ENCODE results near the gene DRD3.
A peak's percentile ranks its signal among the peaks of the same experiment; 100 is the strongest.

DRD3 gene

GRCh38 chr3:114127517-114127916, 51.3 kb downstream of the DRD3 start:
- Histone ChIP-seq H3K4me3 (ENCODE audit: insufficient read depth, low read depth, low read length) (no peak overlapping the region), H3K9me3 (ENCODE audit: control insufficient read depth, low read length) (no peaks in the 10 kb centered on the region), H3K36me3 (ENCODE audit: control insufficient read depth, insufficient read depth, low read length) (no peaks in the 10 kb centered on the region), H3K27me3 (ENCODE audit: control insufficient read depth, insufficient read depth, low read length, poor library complexity, severe bottlenecking) (no peaks in the 10 kb centered on the region), H3K27ac (ENCODE audit: insufficient read depth, low read depth, low read length, poor library complexity, severe bottlenecking) (no peak overlapping the region), H3K4me1 (ENCODE audit: control insufficient read depth, insufficient read depth, low read length) (no peaks in the 10 kb centered on the region)
- WGBS, 2 experiments = 90 to 94% methylated on average over 1 to 3 of the region's 3 CpGs

GRCh38 chr3:114126461-114126860, 52.4 kb downstream of the DRD3 start:
- H3K4me1 ChIP-seq (ENCODE audit: control insufficient read depth, insufficient read depth, low read length) = peaks cover 3% of the 10 kb centered on the region
- H3K36me3 ChIP-seq (ENCODE audit: control insufficient read depth, insufficient read depth, low read length) = no peaks in the 10 kb centered on the region
- no peaks in the 10 kb centered on the region for H3K9me3 ChIP-seq (ENCODE audit: control insufficient read depth, low read length)
- no peak overlapping the region for H3K27ac ChIP-seq (ENCODE audit: insufficient read depth, low read depth, low read length, poor library complexity, severe bottlenecking)
- H3K4me3 ChIP-seq (ENCODE audit: insufficient read depth, low read depth, low read length) = no peak overlapping the region
- WGBS, 2 experiments = 80 to 83% methylated on average over 1 of the region's 1 CpG
- no peaks in the 10 kb centered on the region for H3K27me3 ChIP-seq (ENCODE audit: control insufficient read depth, insufficient read depth, low read length, poor library complexity, severe bottlenecking)

GRCh38 chr3:114122027-114122709, 56.7 kb downstream of the DRD3 start:
- no peak overlapping the region for H3K4me3 ChIP-seq (ENCODE audit: insufficient read depth, low read depth, low read length)
- H3K4me1 ChIP-seq (ENCODE audit: control insufficient read depth, insufficient read depth, low read length) = peaks cover 3% of the 10 kb centered on the region
- no peaks in the 10 kb centered on the region for H3K27me3 ChIP-seq (ENCODE audit: control insufficient read depth, insufficient read depth, low read length, poor library complexity, severe bottlenecking)
- no peaks in the 10 kb centered on the region for H3K36me3 ChIP-seq (ENCODE audit: control insufficient read depth, insufficient read depth, low read length)
- no peak overlapping the region for H3K27ac ChIP-seq (ENCODE audit: insufficient read depth, low read depth, low read length, poor library complexity, severe bottlenecking)
- 72 to 80% methylated on average over 4 of the region's 4 CpGs for WGBS, 2 experiments
- H3K9me3 ChIP-seq (ENCODE audit: control insufficient read depth, low read length) = no peaks in the 10 kb centered on the region

GRCh38 chr3:114120211-114120610, 58.6 kb downstream of the DRD3 start:
- peaks cover 3% of the 10 kb centered on the region for H3K4me1 ChIP-seq (ENCODE audit: control insufficient read depth, insufficient read depth, low read length)
- WGBS, 2 experiments = 96 to 97% methylated on average over 3 of the region's 3 CpGs

GRCh38 chr3:114119776-114120175, 59.1 kb downstream of the DRD3 start:
- no peak overlapping the region for H3K4me3 ChIP-seq (ENCODE audit: insufficient read depth, low read depth, low read length)
- H3K4me1 ChIP-seq (ENCODE audit: control insufficient read depth, insufficient read depth, low read length) = peaks cover 3% of the 10 kb centered on the region
- no peak overlapping the region for H3K27ac ChIP-seq (ENCODE audit: insufficient read depth, low read depth, low read length, poor library complexity, severe bottlenecking)
- no peaks in the 10 kb centered on the region for H3K27me3 ChIP-seq (ENCODE audit: control insufficient read depth, insufficient read depth, low read length, poor library complexity, severe bottlenecking)
- H3K9me3 ChIP-seq (ENCODE audit: control insufficient read depth, low read length) = no peaks in the 10 kb centered on the region
- no peaks in the 10 kb centered on the region for H3K36me3 ChIP-seq (ENCODE audit: control insufficient read depth, insufficient read depth, low read length)
- WGBS, 2 experiments = 100% methylated on average over 1 of the region's 1 CpG

More at GRCh38 chr3:114120211-114120610, 58.6 kb downstream of the DRD3 start:
- no peaks in the 10 kb centered on the region for H3K36me3 ChIP-seq (ENCODE audit: control insufficient read depth, insufficient read depth, low read length)
- H3K9me3 ChIP-seq (ENCODE audit: control insufficient read depth, low read length) = no peaks in the 10 kb centered on the region
- no peaks in the 10 kb centered on the region for H3K27me3 ChIP-seq (ENCODE audit: control insufficient read depth, insufficient read depth, low read length, poor library complexity, severe bottlenecking)
- no peak overlapping the region for H3K4me3 ChIP-seq (ENCODE audit: insufficient read depth, low read depth, low read length)
- H3K27ac ChIP-seq (ENCODE audit: insufficient read depth, low read depth, low read length, poor library complexity, severe bottlenecking) = no peak overlapping the region

DNA sequence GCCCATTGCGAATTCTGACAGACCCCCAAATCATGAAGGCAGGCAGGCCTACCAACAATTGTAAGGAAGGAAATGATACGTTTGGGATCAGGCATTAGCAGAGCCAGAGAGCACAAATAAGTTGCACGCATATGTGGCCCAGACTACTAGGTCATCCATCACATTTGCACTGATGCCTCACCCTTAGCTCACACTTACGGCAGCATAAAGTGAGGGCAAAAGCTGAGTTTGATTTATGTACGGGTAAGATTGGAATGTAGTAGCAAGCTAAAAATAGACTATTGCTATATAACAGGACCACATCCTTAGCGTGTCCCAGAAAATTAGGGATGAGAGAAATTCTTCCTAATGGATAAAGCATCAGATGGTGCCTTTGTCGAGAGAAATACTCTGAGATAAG, 63.7 kb downstream of the DRD3 start:
- Histone ChIP-seq H3K9me3 (ENCODE audit: control insufficient read depth, low read length) (no peaks in the 10 kb centered on the region), H3K4me1 (ENCODE audit: control insufficient read depth, insufficient read depth, low read length) (peaks cover 10% of the 10 kb centered on the region), H3K4me3 (ENCODE audit: insufficient read depth, low read depth, low read length) (no peak overlapping the region), H3K27ac (ENCODE audit: insufficient read depth, low read depth, low read length, poor library complexity, severe bottlenecking) (no peak overlapping the region), H3K36me3 (ENCODE audit: control insufficient read depth, insufficient read depth, low read length) (no peaks in the 10 kb centered on the region), H3K27me3 (ENCODE audit: control insufficient read depth, insufficient read depth, low read length, poor library complexity, severe bottlenecking) (no peaks in the 10 kb centered on the region)
- WGBS, 2 experiments = 94 to 95% methylated on average over 5 to 7 of the region's 7 CpGs

DNA sequence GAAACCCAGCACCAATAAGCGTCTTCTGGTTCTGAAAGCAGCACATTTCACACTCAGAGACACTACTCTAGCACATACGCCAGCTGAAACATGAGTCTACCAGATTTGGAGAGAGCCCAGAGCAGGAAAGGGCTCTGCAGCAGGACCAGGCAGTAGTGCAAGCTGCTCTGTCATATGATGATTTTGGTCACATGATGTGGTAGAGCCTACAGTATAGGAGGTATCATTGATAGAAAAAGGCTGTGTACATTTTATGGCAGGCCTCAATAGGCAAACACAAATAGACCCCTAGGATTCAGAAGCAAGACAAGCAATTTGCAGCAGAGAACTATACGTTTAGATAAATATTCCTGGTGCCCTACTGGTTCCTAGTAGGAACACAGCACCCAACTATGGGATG, 64.1 kb downstream of the DRD3 start:
- no peaks in the 10 kb centered on the region for H3K27me3 ChIP-seq (ENCODE audit: control insufficient read depth, insufficient read depth, low read length, poor library complexity, severe bottlenecking)
- peaks cover 14% of the 10 kb centered on the region for H3K4me1 ChIP-seq (ENCODE audit: control insufficient read depth, insufficient read depth, low read length)
- H3K9me3 ChIP-seq (ENCODE audit: control insufficient read depth, low read length) = no peaks in the 10 kb centered on the region
- H3K36me3 ChIP-seq (ENCODE audit: control insufficient read depth, insufficient read depth, low read length) = no peaks in the 10 kb centered on the region
- 91 to 95% methylated on average over 3 of the region's 3 CpGs for WGBS, 2 experiments
- H3K27ac ChIP-seq (ENCODE audit: insufficient read depth, low read depth, low read length, poor library complexity, severe bottlenecking) = no peak overlapping the region
- no peak overlapping the region for H3K4me3 ChIP-seq (ENCODE audit: insufficient read depth, low read depth, low read length)

DNA sequence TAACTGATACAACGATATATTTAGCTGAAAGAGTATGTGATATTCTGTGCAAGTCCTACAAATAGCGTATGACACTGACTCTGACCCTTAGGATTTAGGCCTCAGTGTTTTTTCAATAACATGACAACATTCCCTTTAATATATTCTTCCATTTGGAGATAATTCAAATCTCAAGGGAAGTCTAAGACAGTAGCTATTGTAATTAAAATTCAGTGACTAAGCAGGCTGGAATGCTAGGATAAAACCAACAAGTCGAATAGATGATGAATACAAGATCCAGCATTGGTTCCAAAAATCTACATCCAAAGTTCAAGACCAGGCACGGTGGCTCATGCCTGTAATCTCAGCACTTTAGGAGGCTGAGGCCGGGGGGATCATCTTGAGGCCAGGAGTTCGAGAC, 66.2 kb downstream of the DRD3 start:
- Histone ChIP-seq H3K36me3 (ENCODE audit: control insufficient read depth, insufficient read depth, low read length) (no peaks in the 10 kb centered on the region), H3K4me3 (ENCODE audit: insufficient read depth, low read depth, low read length) (no peak overlapping the region), H3K4me1 (ENCODE audit: control insufficient read depth, insufficient read depth, low read length) (peaks cover 15% of the 10 kb centered on the region), H3K27me3 (ENCODE audit: control insufficient read depth, insufficient read depth, low read length, poor library complexity, severe bottlenecking) (no peaks in the 10 kb centered on the region), H3K9me3 (ENCODE audit: control insufficient read depth, low read length) (no peaks in the 10 kb centered on the region), H3K27ac (ENCODE audit: insufficient read depth, low read depth, low read length, poor library complexity, severe bottlenecking) (no peak overlapping the region)
- WGBS, 2 experiments = 89 to 92% methylated on average over 5 to 6 of the region's 6 CpGs

DNA sequence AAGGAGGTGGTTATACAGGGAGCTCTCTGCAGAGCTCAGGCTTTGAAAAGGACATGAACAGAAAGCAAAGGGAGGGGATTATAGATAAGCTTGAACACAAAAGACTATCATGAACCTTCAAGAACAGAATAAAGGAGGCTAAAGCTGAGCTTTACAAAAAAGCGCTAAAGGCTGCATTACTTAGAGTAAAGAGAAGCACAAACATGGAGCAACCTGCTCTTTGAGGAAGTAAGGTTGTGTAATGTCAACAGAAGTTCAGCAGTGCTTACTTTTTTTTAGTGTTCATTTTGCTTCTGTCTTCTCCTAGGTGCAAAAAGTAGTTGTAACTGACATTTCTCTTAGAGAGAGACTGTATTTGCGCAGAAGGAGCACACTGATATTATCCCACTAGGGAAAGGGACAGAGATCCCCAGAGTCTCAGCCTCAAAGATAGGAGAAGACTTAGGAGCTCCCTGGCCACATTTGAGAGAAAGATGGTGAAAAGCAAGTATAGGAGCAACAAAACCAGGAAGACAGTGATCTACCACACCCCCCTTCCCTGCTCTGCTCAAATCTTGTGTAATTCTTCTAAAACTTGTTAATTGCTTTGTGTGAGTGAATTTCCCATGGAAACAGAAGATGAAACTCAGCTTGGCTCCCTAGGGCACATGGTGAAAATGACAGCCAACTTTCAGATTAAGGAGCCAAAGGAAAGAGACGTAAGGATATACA, 67.6 kb downstream of the DRD3 start:
- H3K4me3 ChIP-seq (ENCODE audit: insufficient read depth, low read depth, low read length) = no peak overlapping the region
- no peak overlapping the region for H3K27ac ChIP-seq (ENCODE audit: insufficient read depth, low read depth, low read length, poor library complexity, severe bottlenecking)
- peaks cover 15% of the 10 kb centered on the region for H3K4me1 ChIP-seq (ENCODE audit: control insufficient read depth, insufficient read depth, low read length)

DNA sequence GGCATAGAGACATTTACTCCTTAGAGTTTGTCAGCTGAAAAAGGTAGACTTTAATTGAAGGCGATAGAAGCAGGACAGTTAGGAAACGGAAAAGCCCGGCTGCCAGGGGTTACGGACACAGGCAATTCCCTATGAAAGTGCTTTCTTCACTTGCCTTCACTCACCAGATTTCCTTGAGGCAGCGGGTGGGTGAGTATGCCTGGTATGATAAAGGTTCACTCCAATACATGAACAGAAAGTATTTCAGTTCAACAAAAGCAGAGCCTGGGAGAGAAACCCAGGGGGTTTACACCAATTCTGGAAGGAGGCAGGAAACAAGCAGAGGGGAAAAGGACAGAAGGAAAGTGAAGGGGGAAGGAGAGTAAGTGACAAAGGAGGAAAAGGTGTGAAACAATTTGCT, 68.4 kb downstream of the DRD3 start:
- Histone ChIP-seq H3K9me3 (ENCODE audit: control insufficient read depth, low read length) (no peaks in the 10 kb centered on the region), H3K4me1 (ENCODE audit: control insufficient read depth, insufficient read depth, low read length) (peaks cover 15% of the 10 kb centered on the region), H3K36me3 (ENCODE audit: control insufficient read depth, insufficient read depth, low read length) (no peaks in the 10 kb centered on the region), H3K27me3 (ENCODE audit: control insufficient read depth, insufficient read depth, low read length, poor library complexity, severe bottlenecking) (no peaks in the 10 kb centered on the region), H3K27ac (ENCODE audit: insufficient read depth, low read depth, low read length, poor library complexity, severe bottlenecking) (peak overlapping the region; percentile 67), H3K4me3 (ENCODE audit: insufficient read depth, low read depth, low read length) (no peak overlapping the region)
- WGBS, 2 experiments = 50 to 56% methylated on average over 4 to 5 of the region's 5 CpGs

More for the DNA sequence above, 67.6 kb downstream of the DRD3 start:
- H3K36me3 ChIP-seq (ENCODE audit: control insufficient read depth, insufficient read depth, low read length) = no peaks in the 10 kb centered on the region
- WGBS, 2 experiments = 84 to 91% methylated on average over 3 of the region's 3 CpGs
- no peaks in the 10 kb centered on the region for H3K9me3 ChIP-seq (ENCODE audit: control insufficient read depth, low read length)
- no peaks in the 10 kb centered on the region for H3K27me3 ChIP-seq (ENCODE audit: control insufficient read depth, insufficient read depth, low read length, poor library complexity, severe bottlenecking)
